NCI-H748 (cell line): ENCODE measurements around the gene CASS4.
"Not testable (repeated sequence)": the region's sequence is repeated elsewhere in the genome, so short reads cannot be mapped to it uniquely, and the experiment has no call there.

Experiments
- DNase-seq: peaks from one replicate; lab custom pipeline; 2025; ENCODE audit not compliant: unreplicated experiment; lab: John Stamatoyannopoulos, UW

CASS4 gene

GRCh38 chr20:56411759-56412472, at the start of gene CASS4:
TSS of gene CASS4 (plus strand) at chr20:56412260. CDS start at chr20:56412459, 199 bp downstream.
- no peak for DNase-seq

- peak; percentile 1 for DNase-seq
These were observed 49.1 kb upstream of the CASS4 start for GRCh38 chr20:56362833-56363413.

GRCh38 chr20:56363491-56363890, 48.6 kb upstream of the CASS4 start:
- no peak for DNase-seq

- no peak for DNase-seq
These were observed 43.5 kb upstream of the CASS4 start for GRCh38 chr20:56368351-56369134.

- DNase-seq, result no peak
These were observed 42.9 kb upstream of the CASS4 start for GRCh38 chr20:56369179-56369578.

GRCh38 chr20:56371977-56372376, 40.1 kb upstream of the CASS4 start:
- DNase-seq, result no peak

- no peak for DNase-seq
These were observed 39.2 kb upstream of the CASS4 start for GRCh38 chr20:56372850-56373249.

- DNase-seq, result no peak
These were observed 38.1 kb upstream of the CASS4 start for GRCh38 chr20:56373942-56374341.

GRCh38 chr20:56376331-56376730, 35.7 kb upstream of the CASS4 start:
- no peak for DNase-seq

- no peak for DNase-seq
These were observed 33.7 kb upstream of the CASS4 start for GRCh38 chr20:56378386-56378785.

GRCh38 chr20:56380375-56380774, 31.7 kb upstream of the CASS4 start:
- no peak for DNase-seq

- no peak for DNase-seq
These were observed 30.6 kb upstream of the CASS4 start for GRCh38 chr20:56381501-56381900.

- no peak for DNase-seq
These were observed 29.4 kb upstream of the CASS4 start for GRCh38 chr20:56382696-56383095.

GRCh38 chr20:56383334-56383733, 28.7 kb upstream of the CASS4 start:
- DNase-seq, result no peak

- no peak for DNase-seq
These were observed 26.9 kb upstream of the CASS4 start for GRCh38 chr20:56385130-56385529.

GRCh38 chr20:56386219-56386618, 25.8 kb upstream of the CASS4 start:
- no peak for DNase-seq

GRCh38 chr20:56388882-56389281, 23.2 kb upstream of the CASS4 start:
- no peak for DNase-seq

GRCh38 chr20:56389807-56390206, 22.3 kb upstream of the CASS4 start:
- DNase-seq, result no peak

- not testable (repeated sequence) for DNase-seq
These were observed 21.7 kb upstream of the CASS4 start for GRCh38 chr20:56390396-56390795.

- no peak for DNase-seq
These were observed 21.0 kb upstream of the CASS4 start for GRCh38 chr20:56391037-56391436.

- peak; percentile 49 for DNase-seq
These were observed 20.4 kb upstream of the CASS4 start for GRCh38 chr20:56391596-56392131.
